KG1 (cell line): ENCODE results near the gene NARS2.
A peak's percentile ranks its signal among the peaks of the same experiment; 100 is the strongest.
"Not testable (repeated sequence)": the region's sequence is repeated elsewhere in the genome, so short reads cannot be mapped to it uniquely, and the experiment has no call there.

ENCODE experiments used
- DNase-seq: peaks from one replicate; lab custom pipeline; 2025; lab: John Stamatoyannopoulos, UW

The NARS2 gene

GRCh38 chr11:78576549-78577097 lies 2.0 kb upstream of the NARS2 start:
- DNase-seq: peak; percentile 46

DNA sequence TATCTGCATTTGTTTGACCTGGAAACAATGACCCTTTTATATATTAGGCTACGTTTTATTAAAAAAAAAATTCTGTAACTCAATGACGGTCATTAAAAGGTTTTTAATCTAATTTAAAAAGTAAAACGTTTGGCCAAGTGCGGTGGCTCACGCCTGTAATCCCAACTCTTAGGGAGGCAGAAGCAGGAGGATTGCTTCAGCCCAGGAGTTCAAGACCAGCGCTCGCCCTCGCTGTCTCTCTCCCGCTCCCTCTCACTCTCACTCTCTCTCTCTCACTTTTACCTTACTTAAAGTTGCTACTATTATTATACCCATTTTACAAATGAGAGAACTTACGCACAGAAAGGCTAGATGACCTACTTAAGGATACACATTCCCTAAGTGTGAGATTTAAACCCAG lies 814 bp upstream of the NARS2 start:
- no peak for DNase-seq

- DNase-seq: peak; percentile 54
Measured at GRCh38 chr11:78573681-78574080, 983 bp downstream of the NARS2 start.

- no peak for DNase-seq
Measured at GRCh38 chr11:78573271-78573670, 1.4 kb downstream of the NARS2 start.

- no peak for DNase-seq
Measured at GRCh38 chr11:78572394-78572793, 2.3 kb downstream of the NARS2 start.

DNA sequence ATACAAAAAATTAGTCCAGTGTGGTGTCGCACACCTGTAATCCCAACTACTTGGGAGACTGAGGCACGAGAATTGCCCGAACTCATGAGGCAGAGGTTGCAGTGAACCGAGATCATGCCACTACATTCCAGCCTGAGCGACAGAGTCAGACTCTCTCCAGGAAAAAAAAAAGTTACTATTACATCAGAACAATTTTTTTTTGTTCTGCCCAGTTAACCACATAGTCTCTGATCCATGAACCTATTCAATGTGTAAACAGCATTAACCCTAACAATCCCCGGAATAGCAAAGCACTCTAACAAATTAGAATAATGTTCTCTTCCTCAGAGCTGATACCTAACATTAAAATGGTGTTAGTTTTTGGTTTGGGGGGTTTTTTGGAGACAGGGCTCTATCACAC lies 4.6 kb downstream of the NARS2 start:
- no peak for DNase-seq

DNA sequence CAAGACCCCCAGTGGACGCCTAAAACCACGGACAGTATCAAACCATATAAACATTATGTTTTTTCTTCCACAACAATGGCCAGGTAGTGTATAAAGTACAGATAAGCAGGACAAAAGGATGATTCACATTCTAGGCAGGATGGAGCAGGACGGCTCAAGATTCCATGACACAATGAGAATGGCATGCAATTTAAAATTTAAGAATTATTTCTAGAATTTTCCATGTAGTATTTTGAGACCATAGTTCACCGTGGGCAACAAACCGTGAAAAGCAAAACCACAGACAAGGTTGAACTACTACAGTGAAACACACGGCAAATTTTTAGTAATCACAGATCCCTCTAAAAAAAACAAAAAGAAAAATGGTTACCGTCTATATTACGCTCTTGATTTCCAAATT lies 7.5 kb downstream of the NARS2 start:
- no peak for DNase-seq

GRCh38 chr11:78564490-78565467 lies 9.9 kb downstream of the NARS2 start:
- DNase-seq: peak; percentile 52

DNA sequence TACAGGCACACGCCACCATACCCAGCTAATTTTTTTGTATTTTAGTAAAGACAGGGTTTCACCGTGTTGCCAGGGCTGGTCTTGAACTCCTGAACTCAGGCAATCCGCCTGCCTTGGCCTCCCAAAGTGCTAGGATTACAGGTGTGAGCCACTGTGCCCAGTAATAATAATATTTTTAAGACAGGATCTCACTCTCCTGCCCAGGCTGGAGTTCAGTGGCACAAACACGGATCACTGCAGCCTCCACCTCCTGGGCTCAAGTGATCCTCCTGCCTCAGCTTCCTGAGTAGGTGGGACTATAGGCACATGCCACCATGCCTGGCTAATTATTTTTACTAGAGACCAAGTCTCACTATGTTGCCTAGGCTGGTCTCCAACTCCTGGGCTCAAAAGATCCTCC lies 10.6 kb downstream of the NARS2 start:
- not testable (repeated sequence) for DNase-seq

GRCh38 chr11:78563090-78563489 lies 11.6 kb downstream of the NARS2 start:
- DNase-seq: not testable (repeated sequence)

- no peak for DNase-seq
Measured at GRCh38 chr11:78562398-78562797, 12.3 kb downstream of the NARS2 start.

GRCh38 chr11:78560826-78561484 lies 13.7 kb downstream of the NARS2 start:
- DNase-seq: no peak

- no peak for DNase-seq
Measured at GRCh38 chr11:78560153-78560552, 14.5 kb downstream of the NARS2 start.

GRCh38 chr11:78557236-78557635 lies 17.4 kb downstream of the NARS2 start:
- no peak for DNase-seq

DNA sequence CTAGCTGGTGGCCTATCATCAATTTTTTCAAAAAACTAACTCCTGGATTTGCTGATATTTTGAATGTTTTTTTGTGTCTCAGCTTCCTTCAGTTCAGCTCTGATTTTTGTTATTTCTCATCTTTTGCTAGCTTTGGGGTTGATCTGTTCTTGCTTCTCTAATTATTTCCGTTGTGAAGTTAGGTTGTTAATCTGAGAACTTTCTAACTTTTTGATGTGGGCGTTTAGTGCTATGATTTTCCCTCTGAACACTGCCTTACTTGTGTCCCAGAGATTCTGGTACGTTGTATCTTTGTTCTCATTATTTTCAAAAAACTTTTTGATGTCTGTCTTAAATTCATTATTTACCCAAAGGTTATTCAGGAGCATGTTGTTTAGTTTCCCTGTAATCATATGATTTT lies 19.1 kb downstream of the NARS2 start:
- no peak for DNase-seq

DNA sequence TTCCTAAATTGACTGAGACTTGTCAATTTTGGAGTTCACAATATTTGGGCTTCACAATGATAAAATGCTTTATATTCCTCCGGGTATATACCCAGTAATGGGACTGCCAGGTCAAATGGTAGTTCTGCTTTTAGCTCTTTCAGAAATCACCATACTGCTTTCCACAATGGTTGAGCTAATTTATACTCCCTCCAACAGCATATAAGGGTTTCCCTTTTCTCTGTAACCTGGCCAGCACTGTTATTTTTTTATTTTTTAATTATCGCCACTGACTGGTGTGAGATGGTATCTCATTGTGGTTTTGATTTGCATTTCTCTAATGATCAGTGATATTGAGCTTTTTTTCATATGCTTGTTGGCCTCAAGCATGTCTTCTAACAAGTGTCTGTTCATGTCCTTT lies 21.8 kb downstream of the NARS2 start:
- no peak for DNase-seq

GRCh38 chr11:78552139-78552538 lies 22.5 kb downstream of the NARS2 start:
- not testable (repeated sequence) for DNase-seq

DNA sequence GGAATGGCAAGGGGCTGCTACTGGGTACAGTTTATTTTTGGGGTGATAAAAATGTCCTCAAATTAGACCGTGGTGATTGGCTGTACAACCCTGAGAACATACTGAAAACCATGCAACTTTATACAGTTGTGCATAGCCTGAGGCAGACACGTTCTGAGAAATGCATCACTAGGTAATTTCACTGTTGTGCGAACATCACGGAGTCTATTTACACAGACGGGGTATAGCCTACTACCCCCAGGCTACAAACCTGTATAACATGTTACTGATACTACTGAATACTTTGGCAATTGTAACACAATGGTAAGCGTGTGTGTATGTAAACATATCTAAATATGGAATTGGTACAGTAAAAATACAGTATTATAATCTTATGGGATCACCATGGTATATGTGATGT lies 23.6 kb downstream of the NARS2 start:
- no peak for DNase-seq

GRCh38 chr11:78549624-78550409 lies 24.8 kb downstream of the NARS2 start:
- DNase-seq: no peak

DNA sequence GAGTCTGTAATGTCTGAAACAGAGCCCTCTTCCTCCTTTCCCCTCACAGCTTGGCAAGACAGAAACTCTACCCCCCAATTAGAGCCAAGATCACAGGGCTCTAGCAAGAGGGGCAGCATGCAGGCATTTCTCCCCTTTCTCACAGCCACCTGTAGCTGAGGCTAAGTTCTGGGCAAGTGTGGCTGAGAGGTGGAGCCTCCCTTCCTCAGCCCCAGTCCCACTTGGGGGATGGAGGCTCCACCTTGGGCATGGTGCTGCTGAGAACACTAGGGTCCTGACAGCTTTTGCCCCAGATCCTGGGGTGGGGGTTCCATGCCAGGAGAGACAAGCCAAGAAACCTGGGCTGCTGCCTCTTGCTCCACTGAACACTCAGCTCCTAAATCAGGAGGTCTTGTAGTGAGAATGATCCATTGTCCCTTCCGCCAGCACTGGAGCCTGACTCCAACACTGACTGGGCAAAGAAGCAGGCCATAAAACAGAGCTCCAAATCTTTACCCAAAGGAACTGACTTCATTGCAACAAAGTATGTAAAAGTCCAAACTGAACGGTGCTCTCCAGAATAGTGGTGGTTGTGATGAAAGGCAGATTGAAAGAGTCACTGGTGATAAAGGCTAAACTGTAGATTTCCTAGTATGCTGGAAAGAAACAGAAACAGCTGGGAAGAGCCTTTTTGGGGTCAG lies 25.6 kb downstream of the NARS2 start:
- DNase-seq: no peak

GRCh38 chr11:78547931-78548705 lies 26.5 kb downstream of the NARS2 start:
- DNase-seq: no peak
